HG03039 (cell line): ENCODE measurements around the gene SHISA7.

ENCODE experiments used
- ATAC-seq: cut with Tn5 transposase; IDR thresholded peaks from one replicate; pipeline ENCODE4 v1.9.1; 2021; ENCODE audit warnings: mild to moderate bottlenecking, moderate library complexity; ENCODE audit not compliant: unreplicated experiment

SHISA7 gene

GRCh38 chr19:55443045-55443823 is at the start of gene SHISA7:
TSS of gene SHISA7 (minus strand) at chr19:55443300. CDS start at chr19:55442863, 437 bp downstream.
- ATAC-seq, result no peak

GRCh38 chr19:55492362-55492944 is 49.4 kb upstream of the SHISA7 start:
- ATAC-seq, result no peak

GRCh38 chr19:55491546-55492360 is 48.7 kb upstream of the SHISA7 start:
- no peak for ATAC-seq

GRCh38 chr19:55490478-55491432 is 47.7 kb upstream of the SHISA7 start:
- no peak for ATAC-seq

GRCh38 chr19:55489711-55490477 is 46.8 kb upstream of the SHISA7 start:
- no peak for ATAC-seq

- ATAC-seq, result no peak
These were observed 46.0 kb upstream of the SHISA7 start for GRCh38 chr19:55488986-55489710.

- no peak for ATAC-seq
These were observed 45.0 kb upstream of the SHISA7 start, which contains the start of gene SSC5D for GRCh38 chr19:55487924-55488687. TSS of gene SSC5D (plus strand) at chr19:55488436. CDS start at chr19:55488590, 154 bp downstream.

- ATAC-seq, result no peak
These were observed 44.1 kb upstream of the SHISA7 start for GRCh38 chr19:55486971-55487923.

- ATAC-seq, result no peak
These were observed 43.2 kb upstream of the SHISA7 start for GRCh38 chr19:55486043-55486970.

GRCh38 chr19:55485439-55486011 is 42.4 kb upstream of the SHISA7 start:
- no peak for ATAC-seq

- ATAC-seq, result no peak
These were observed 41.7 kb upstream of the SHISA7 start, which contains the start of gene NAT14 for GRCh38 chr19:55484593-55485438. TSS of gene NAT14 (plus strand) at chr19:55485188. CDS start at chr19:55485709, 521 bp downstream.

GRCh38 chr19:55483706-55484592 is 40.8 kb upstream of the SHISA7 start:
- ATAC-seq, result no peak

GRCh38 chr19:55482967-55483705 is 40.0 kb upstream of the SHISA7 start:
- no peak for ATAC-seq
